K562 (cell line): ENCODE results near the gene KPNB1. TPM values are rescaled to one million over a fixed set of nuclear protein-coding genes. Genes with fewer than 3 reads are reported as not detected.

Experiments used
- ATF6 ChIP-seq: sonication (generic); formaldehyde crosslinking; IDR thresholded peaks from 2 replicates; pipeline ENCODE4 v1.4.0; 2020; ENCODE audit warnings: mild to moderate bottlenecking, missing genetic modification reagents
- GABPB2 ChIP-seq: fragments of 250-450 bp; sonication (Bioruptor Pico); conservative IDR thresholded peaks from 2 replicates; pipeline ENCODE4 v1.5.1; 2021; ENCODE audit warnings: mild to moderate bottlenecking
- HNRNPH1 ChIP-seq: fragments of 200-400 bp; formaldehyde crosslinking; optimal IDR thresholded peaks from 2 replicates; pipeline ENCODE3; 2017; ENCODE audit warnings: low read depth, mild to moderate bottlenecking, low read length, moderate library complexity
- KLF6 ChIP-seq: fragments of 250-450 bp; sonication (Bioruptor Pico); IDR thresholded peaks from 2 replicates; pipeline ENCODE4 v1.4.0; 2020; ENCODE audit warnings: mild to moderate bottlenecking, moderate library complexity, borderline replicate concordance
- MBD1 ChIP-seq: fragments of 250-450 bp; sonication (Bioruptor Pico); IDR thresholded peaks from 2 replicates; pipeline ENCODE4 v1.8.0; 2022; ENCODE audit warnings: inconsistent platforms
- NFRKB ChIP-seq: fragments of 450-650 bp; IDR thresholded peaks from 2 replicates; pipeline ENCODE4 v1.6.1; 2016; ENCODE audit warnings: low read depth
- NFYB ChIP-seq: IDR thresholded peaks from 2 replicates; pipeline ENCODE4 v1.6.1; 2011; ENCODE audit warnings: mild to moderate bottlenecking, moderate library complexity; ENCODE audit not compliant: insufficient read length; ENCODE audit errors: extremely low read depth
- PPARD ChIP-seq: fragments of 250-450 bp; sonication (Bioruptor Pico); IDR thresholded peaks from 2 replicates; pipeline ENCODE4 v1.8.0; 2022; ENCODE audit warnings: inconsistent platforms, mild to moderate bottlenecking, moderate library complexity
- RERE ChIP-seq: sonication (generic); formaldehyde crosslinking; IDR thresholded peaks from 2 replicates; pipeline ENCODE4 v1.8.0; 2023; ENCODE audit warnings: missing genetic modification reagents, mild to moderate bottlenecking, borderline replicate concordance
- THAP12 ChIP-seq: fragments of 250-450 bp; sonication (Bioruptor Pico); IDR thresholded peaks from 2 replicates; pipeline ENCODE4 v1.9.0; 2021; ENCODE audit warnings: mild to moderate bottlenecking, inconsistent platforms
- U2AF1 ChIP-seq: fragments of 200-400 bp; formaldehyde crosslinking; optimal IDR thresholded peaks from 2 replicates; pipeline ENCODE3; 2017; ENCODE audit warnings: mild to moderate bottlenecking, low read depth, low read length, moderate library complexity
- ZKSCAN1 ChIP-seq: fragments of 150-350 bp; IDR thresholded peaks from 2 replicates; pipeline ENCODE4 v1.6.1; 2016; ENCODE audit warnings: low read depth, low read length
- ZNF253 ChIP-seq: fragments of 250-450 bp; sonication (Bioruptor Pico); conservative IDR thresholded peaks from 2 replicates; pipeline ENCODE4 v1.6.1; 2021; ENCODE audit warnings: mild to moderate bottlenecking
- ZNF695 ChIP-seq: fragments of 450-650 bp; formaldehyde crosslinking; IDR thresholded peaks from 2 replicates; pipeline ENCODE4 v1.4.0; 2020; ENCODE audit warnings: mild to moderate bottlenecking, moderate library complexity
- polyA plus RNA-seq, 8 experiments: library from polyadenylated mRNA; depleted of rRNA in 4 of 8; stranded (reverse) in 5 of 8; unstranded in 3 of 8; fragments of >200 nt; fragmentation: Nextera tagmentation in 2 of 8; fragmentation: Illumina TruSeq in 1 of 8; extraction: Ambion mirVana in 2 of 8; extraction: Trizol in 1 of 8; gene quantifications; 2 replicates each; pipeline versions ENCODE4 v1.2.1 to v1.2.3, GENCODE V29; 2011 to 2014; ENCODE audit warnings: inconsistent platforms in 1 of 8, missing spikeins in 1 of 8
- total RNA-seq, 7 experiments: library from RNA; depleted of rRNA in 6 of 7; stranded (reverse); fragments of >200 nt in 6 of 7; fragmentation: Illumina TruSeq in 2 of 7; extraction: Trizol in 2 of 7; gene quantifications; 2 replicates each; pipeline versions ENCODE4 v1.2.1 to v1.2.3, GENCODE V29; 2011 to 2021; ENCODE audit warnings: low replicate concordance in 1 of 7

The KPNB1 gene
- total and polyA plus RNA-seq, 9 of the 15 experiments (the other 6 are each of a cell fraction or from before 2014, with no cell fraction given): 154 to 622 (median 354) TPM

- TF ChIP-seq MBD1 (no peak), ZNF253 (CRISPR knock-in tag) (no peak), NFRKB (peak; percentile 55; the same call in 1 of the 2 replicates), KLF6 (CRISPR knock-in tag) (peak; percentile 31; the same call in 1 of the 2 replicates), GABPB2 (CRISPR knock-in tag) (0 out of 2 replicates have a peak, but pooled peaks have one; percentile 44), THAP12 (CRISPR knock-in tag) (peak; percentile 82), ZKSCAN1 (peak; percentile 45), PPARD (CRISPR knock-in tag) (no peak), NFYB (peak; percentile 93), ATF6 (no peak; the same call in 1 of the 2 replicates), ZNF695 (CRISPR knock-in tag) (no peak), RERE (CRISPR knock-in tag) (no peak), HNRNPH1 (no peak), U2AF1 (no peak)
Measured at GRCh38 chr17:47649153-47649971, at the start of gene KPNB1 (continued).
